Liver (tissue), 9 donors: Measurements from ENCODE around the gene SDHB. TPM values are rescaled to one million over a fixed set of nuclear protein-coding genes. Genes with fewer than 3 reads are reported as not detected.

ENCODE experiments used
- DNase-seq: peaks from one replicate; pipeline ENCODE4 v3.0.0-alpha.2; 2017; ENCODE audit warnings: low spot score
- H3K27ac ChIP-seq, 2 donors: one replicate each; pipeline ENCODE4 v1.7.0; 2013; ENCODE audit warnings: inconsistent platforms in 2 of 2, low read length in 2 of 2, control low read depth in 1 of 2, low read depth in 1 of 2, mild to moderate bottlenecking in 1 of 2
- H3K27me3 ChIP-seq, 4 donors: one replicate each; pipeline versions ENCODE4 v1.6.1 to v1.7.0; 2013; ENCODE audit warnings: low read length in 3 of 4, inconsistent platforms in 1 of 4, mild to moderate bottlenecking in 1 of 4, moderate library complexity in 1 of 4; ENCODE audit not compliant: control insufficient read depth in 4 of 4, insufficient read depth in 4 of 4
- H3K36me3 ChIP-seq, 4 donors: one replicate each; pipeline versions ENCODE4 v1.6.1 to v1.7.0; 2013; ENCODE audit warnings: low read length in 3 of 4, mild to moderate bottlenecking in 3 of 4, low read depth in 1 of 4, moderate library complexity in 1 of 4; ENCODE audit not compliant: control insufficient read depth in 4 of 4, insufficient read depth in 3 of 4
- H3K4me1 ChIP-seq, 4 donors: one replicate each; pipeline versions ENCODE4 v1.6.1 to v1.7.0; 2013; ENCODE audit warnings: low read length in 3 of 4, mild to moderate bottlenecking in 3 of 4, moderate library complexity in 1 of 4; ENCODE audit not compliant: control insufficient read depth in 4 of 4, insufficient read depth in 4 of 4
- H3K4me3 ChIP-seq, 3 donors: one replicate each; pipeline versions ENCODE4 v1.6.1 to v1.7.0; 2013; ENCODE audit warnings: low read length in 3 of 3, control low read depth in 1 of 3, low read depth in 1 of 3, mild to moderate bottlenecking in 1 of 3
- H3K9ac ChIP-seq, 2 donors: one replicate each; pipeline ENCODE4 v1.7.0; 2013; ENCODE audit warnings: low read length in 2 of 2, mild to moderate bottlenecking in 2 of 2, moderate library complexity in 2 of 2, control low read depth in 1 of 2, low read depth in 1 of 2
- H3K9me3 ChIP-seq, 4 donors: one replicate each; pipeline versions ENCODE4 v1.6.1 to v1.7.0; 2013; ENCODE audit warnings: low read length in 3 of 4; ENCODE audit not compliant: control insufficient read depth in 4 of 4
- ATF3 ChIP-seq: IDR thresholded peaks from 2 replicates; pipeline ENCODE4 v1.6.1; 2016; ENCODE audit warnings: antibody characterized with exemption
- CTCF ChIP-seq: fragments of 150-350 bp; IDR thresholded peaks from 2 replicates; pipeline ENCODE4 v1.5.1; 2017; ENCODE audit warnings: improper control_type of control experiment, low read depth, low read length; ENCODE audit not compliant: missing input control
- EGR1 ChIP-seq, 2 donors: IDR thresholded peaks; 2 replicates each; pipeline ENCODE4 v1.6.1; 2016 to 2018; ENCODE audit warnings: antibody characterized with exemption in 2 of 2, low read depth in 2 of 2
- FOXA1 ChIP-seq: IDR thresholded peaks from 2 replicates; pipeline ENCODE4 v1.6.1; 2016; ENCODE audit warnings: antibody characterized with exemption
- FOXA2 ChIP-seq: IDR thresholded peaks from 2 replicates; pipeline ENCODE4 v1.6.1; 2016; ENCODE audit warnings: antibody characterized with exemption
- GABPA ChIP-seq, 2 donors: IDR thresholded peaks in 1 of 2; conservative IDR thresholded peaks in 1 of 2; 2 replicates each; pipeline ENCODE4 v1.6.1; 2016; ENCODE audit warnings: antibody characterized with exemption in 2 of 2, mild to moderate bottlenecking in 1 of 2, moderate library complexity in 1 of 2
- HNF4A ChIP-seq, 2 donors: conservative IDR thresholded peaks; 2 replicates each; pipeline ENCODE4 v1.6.1; 2016; ENCODE audit warnings: antibody characterized with exemption in 2 of 2, mild to moderate bottlenecking in 2 of 2
- HNF4G ChIP-seq: IDR thresholded peaks from 2 replicates; pipeline ENCODE4 v1.6.1; 2016; ENCODE audit warnings: antibody characterized with exemption
- JUND ChIP-seq, 2 donors: IDR thresholded peaks; 2 replicates each; pipeline ENCODE4 v1.6.1; 2016; ENCODE audit warnings: antibody characterized with exemption in 2 of 2
- MAX ChIP-seq: IDR thresholded peaks from 2 replicates; pipeline ENCODE4 v1.6.1; 2016; ENCODE audit warnings: antibody characterized with exemption
- NR2F2 ChIP-seq: IDR thresholded peaks from 2 replicates; pipeline ENCODE4 v1.6.1; 2016; ENCODE audit warnings: antibody characterized with exemption
- RAD21 ChIP-seq, 2 donors: IDR thresholded peaks; 2 replicates each; pipeline ENCODE4 v1.6.1; 2016; ENCODE audit warnings: antibody characterized with exemption in 2 of 2, mild to moderate bottlenecking in 2 of 2
- REST ChIP-seq: IDR thresholded peaks from 2 replicates; pipeline ENCODE4 v1.6.1; 2016; ENCODE audit warnings: antibody characterized with exemption, mild to moderate bottlenecking
- RXRA ChIP-seq, 2 donors: IDR thresholded peaks; 2 replicates each; pipeline ENCODE4 v1.6.1; 2017 to 2018; ENCODE audit warnings: antibody characterized with exemption in 2 of 2, mild to moderate bottlenecking in 1 of 2
- SP1 ChIP-seq: IDR thresholded peaks from 2 replicates; pipeline ENCODE4 v1.6.1; 2018; ENCODE audit warnings: antibody characterized with exemption, mild to moderate bottlenecking
- TAF1 ChIP-seq: conservative IDR thresholded peaks from 2 replicates; pipeline ENCODE4 v1.6.1; 2016; ENCODE audit warnings: antibody characterized with exemption, mild to moderate bottlenecking
- ZBTB33 ChIP-seq: IDR thresholded peaks from 2 replicates; pipeline ENCODE4 v1.6.1; 2016; ENCODE audit warnings: antibody characterized with exemption
- WGBS: extraction: QIAGEN DNeasy Blood & Tissue Kit; methylation state at CpG from one replicate; pipeline ENCODE4 v1.1.7; 2013; 5-methylcytosine and 5-hydroxymethylcytosine counted together
- polyA plus RNA-seq, 2 donors: library from polyadenylated mRNA; stranded (reverse) in 1 of 2; unstranded in 1 of 2; fragments of 200-250 nt in 1 of 2; fragments of >200 nt in 1 of 2; fragmentation: Nextera tagmentation in 1 of 2; extraction: Ambion mirVana in 1 of 2; gene quantifications; one replicate each; pipeline versions ENCODE4 v1.2.1 to v1.2.3, GENCODE V29; 2013 to 2015
- total RNA-seq, 2 donors: library from RNA; depleted of rRNA; stranded (reverse); fragments of >200 nt; gene quantifications; one replicate each; pipeline ENCODE4 v1.2.3, GENCODE V29; 2014
- donor health status: healthy.
- donor health status: healthy.
- donor health status: healthy.
- donor health status: healthy.
- donor health status: healthy.

The SDHB gene
- total and polyA plus RNA-seq, 4 donors: 73.9 to 279 (median 172) TPM

- DNase-seq: no peak
- Histone ChIP-seq H3K9ac (no peak overlapping the region), H3K9me3 (no peaks in the 10 kb centered on the region), H3K36me3 (peaks cover 0 to 21% (median 10%) of the 10 kb centered on the region in 4 donors), H3K27ac (no peak overlapping the region), H3K4me3 (no peak overlapping the region), H3K4me1 (peaks cover 8 to 18% (median 14%) of the 10 kb centered on the region in 4 donors), H3K27me3 (no peaks in the 10 kb centered on the region)
- 94% methylated on average over 8 of the region's 8 CpGs for WGBS
- TF ChIP-seq JUND (IDR thresholded peaks at IDR 0.05): no peak
- no peak for TF ChIP-seq CTCF
- TF ChIP-seq FOXA1: no peak
- TF ChIP-seq GABPA (IDR thresholded peaks at IDR 0.05 in 1 of 2, conservative IDR thresholded peaks at IDR 0.05 in 1 of 2): no peak
- TF ChIP-seq MAX: no peak
- TF ChIP-seq TAF1: no peak
- no peak for TF ChIP-seq EGR1 (IDR thresholded peaks at IDR 0.05; ENCODE audit: low read depth in 2 of 2)
- TF ChIP-seq ATF3: no peak
- no peak for TF ChIP-seq FOXA2
- TF ChIP-seq HNF4A (conservative IDR thresholded peaks at IDR 0.05): no peak
- TF ChIP-seq NR2F2: no peak
- no peak for TF ChIP-seq REST
- TF ChIP-seq RAD21 (IDR thresholded peaks at IDR 0.05): no peak
- no peak for TF ChIP-seq RXRA (IDR thresholded peaks at IDR 0.05)
Observed at GRCh38 chr1:17007121-17007520, 46.7 kb downstream of the SDHB start.

GRCh38 chr1:17005365-17005740 lies 48.5 kb downstream of the SDHB start:
- 96% methylated on average over 19 of the region's 19 CpGs for WGBS
- H3K4me1 ChIP-seq: peaks cover 0 to 4% (median 1%) of the 10 kb centered on the region in 4 donors
- H3K27me3 ChIP-seq: no peaks in the 10 kb centered on the region
- TF ChIP-seq EGR1 (IDR thresholded peaks at IDR 0.05; ENCODE audit: low read depth in 2 of 2) (no peak), FOXA2 (no peak), REST (no peak), FOXA1 (no peak), JUND (IDR thresholded peaks at IDR 0.05) (no peak), RXRA (IDR thresholded peaks at IDR 0.05) (no peak), HNF4G (no peak), SP1 (no peak), RAD21 (IDR thresholded peaks at IDR 0.05) (no peak), ZBTB33 (no peak), CTCF (no peak)
- H3K4me3 ChIP-seq: no peak overlapping the region
- H3K9ac ChIP-seq: no peak overlapping the region
- peaks cover 0 to 25% (median 10%) of the 10 kb centered on the region in 4 donors for H3K36me3 ChIP-seq
- no peaks in the 10 kb centered on the region for H3K9me3 ChIP-seq
- no peak for DNase-seq
- no peak overlapping the region for H3K27ac ChIP-seq
